Activated CD8-positive, alpha-beta memory T cell treated with anti-CD3 and anti-CD28 coated beads, Interleukin-2, amount 50 U/mL, for 1 hour (primary cell): ENCODE data around the gene HIP1R.
A peak's percentile ranks its signal among the peaks of the same experiment; 100 is the strongest.
"Not testable (repeated sequence)": the region's sequence is repeated elsewhere in the genome, so short reads cannot be mapped to it uniquely, and the experiment has no call there.

ENCODE experiments used
- DNase-seq: peaks from one replicate; pipeline ENCODE4 v3.0.0-alpha.2; 2020; ENCODE audit errors: extremely low read depth

HIP1R gene

GRCh38 chr12:122873540-122873939 lies 38.3 kb downstream of the HIP1R start:
- DNase-seq: no peak

- DNase-seq: no peak
Measured at GRCh38 chr12:122874081-122874480, 38.8 kb downstream of the HIP1R start.

- no peak for DNase-seq
Measured at GRCh38 chr12:122875590-122876220, 40.4 kb downstream of the HIP1R start.

GRCh38 chr12:122876281-122876680 lies 41.0 kb downstream of the HIP1R start:
- DNase-seq: not testable (repeated sequence)

GRCh38 chr12:122876731-122877130 lies 41.5 kb downstream of the HIP1R start:
- no peak for DNase-seq

GRCh38 chr12:122878780-122879612 lies 43.7 kb downstream of the HIP1R start:
- no peak for DNase-seq

- DNase-seq: no peak
Measured at GRCh38 chr12:122880155-122880667, 45.0 kb downstream of the HIP1R start.

- no peak for DNase-seq
Measured at GRCh38 chr12:122880668-122881067, 45.4 kb downstream of the HIP1R start.

GRCh38 chr12:122882908-122883558 lies 47.8 kb downstream of the HIP1R start:
- DNase-seq: no peak

- DNase-seq: no peak
Measured at GRCh38 chr12:122884091-122884826, 49.0 kb downstream of the HIP1R start.

GRCh38 chr12:122884860-122885259 lies 49.6 kb downstream of the HIP1R start:
- DNase-seq: no peak

- no peak for DNase-seq
Measured at GRCh38 chr12:122886161-122886560, 50.9 kb downstream of the HIP1R start.

GRCh38 chr12:122886851-122887818 lies 51.9 kb downstream of the HIP1R start:
- DNase-seq: no peak

GRCh38 chr12:122887819-122888212 lies 52.6 kb downstream of the HIP1R start:
- no peak for DNase-seq

GRCh38 chr12:122888232-122888752 lies 53.0 kb downstream of the HIP1R start:
- DNase-seq: peak; percentile 55

- DNase-seq: no peak
Measured at GRCh38 chr12:122889761-122890520, 54.7 kb downstream of the HIP1R start.

GRCh38 chr12:122891661-122892525 lies 56.6 kb downstream of the HIP1R start:
- DNase-seq: no peak

GRCh38 chr12:122892724-122893123 lies 57.5 kb downstream of the HIP1R start:
- not testable (repeated sequence) for DNase-seq
